A673 (cell line): ENCODE results near the gene WDR62. TPM values are rescaled to one million over a fixed set of nuclear protein-coding genes. Genes with fewer than 3 reads are reported as not detected.
"Not testable (repeated sequence)": the region's sequence is repeated elsewhere in the genome, so short reads cannot be mapped to it uniquely, and the experiment has no call there.

Experiments used
- BruUV-seq: library from RNA; stranded (reverse); fragments of 400-500 nt; replicated peaks from 2 replicates; lab custom pipeline; 2021; lab: Mats Ljungman, UMichigan
- CTCF ChIA-PET: fragments of 300-600 bp; sonication (Branson Sonifier 250); formaldehyde crosslinking; loops from one replicate; lab custom pipeline; 2022; ENCODE audit warnings: antibody characterized with exemption; lab: Charles Lee
- POLR2A ChIA-PET: fragments of 300-600 bp; sonication (Branson Sonifier 250); formaldehyde crosslinking; loops from one replicate; lab custom pipeline; 2022; ENCODE audit warnings: antibody characterized with exemption; ENCODE audit not compliant: low non-redundant PET; lab: Charles Lee
- DNase-seq: peaks from one replicate; pipeline ENCODE4 v3.0.0-alpha.2; 2015; ENCODE audit warnings: low spot score
- H3K27ac ChIP-seq: fragments of 200-600 bp; sonication (generic); 2 replicates; pipeline ENCODE4 v1.5.1; 2016; ENCODE audit warnings: mixed run types, low read depth, mild to moderate bottlenecking, mixed read lengths, antibody characterized with exemption, low read length; ENCODE audit not compliant: poor library complexity, severe bottlenecking
- H3K27me3 ChIP-seq: fragments of 200-600 bp; sonication (generic); replicated peaks from 2 replicates; pipeline ENCODE4 v1.6.1; 2017; ENCODE audit warnings: mixed run types, low read depth, mild to moderate bottlenecking, mixed read lengths, antibody characterized with exemption, low read length; ENCODE audit not compliant: insufficient read depth, poor library complexity
- H3K36me3 ChIP-seq: fragments of 200-600 bp; sonication (generic); 2 replicates; pipeline ENCODE4 v1.6.1; 2016; ENCODE audit warnings: mixed run types, mild to moderate bottlenecking, mixed read lengths, antibody characterized with exemption, low read length; ENCODE audit not compliant: insufficient read depth, poor library complexity, severe bottlenecking
- H3K4me1 ChIP-seq: fragments of 200-600 bp; sonication (generic); 2 replicates; pipeline ENCODE4 v1.6.1; 2017; ENCODE audit warnings: mixed run types, mild to moderate bottlenecking, mixed read lengths, antibody characterized with exemption, low read length; ENCODE audit not compliant: insufficient read depth, poor library complexity, severe bottlenecking
- H3K4me3 ChIP-seq: fragments of 200-600 bp; sonication (generic); 2 replicates; pipeline ENCODE4 v1.5.1; 2016; ENCODE audit warnings: low read depth, mixed run types, mild to moderate bottlenecking, mixed read lengths, low read length; ENCODE audit not compliant: poor library complexity, severe bottlenecking
- H3K9me3 ChIP-seq: fragments of 200-600 bp; sonication (generic); 2 replicates; pipeline ENCODE4 v1.6.1; 2016; ENCODE audit warnings: mixed run types, low read depth, mild to moderate bottlenecking, mixed read lengths, antibody characterized with exemption, low read length; ENCODE audit not compliant: poor library complexity, severe bottlenecking
- EZH2 ChIP-seq: fragments of 200-600 bp; sonication (generic); IDR thresholded peaks from 2 replicates; pipeline ENCODE4 v1.6.1; 2017; ENCODE audit warnings: borderline replicate concordance, low read depth, mild to moderate bottlenecking, mixed read lengths, antibody characterized with exemption, low read length; ENCODE audit not compliant: poor library complexity, severe bottlenecking
- intact Hi-C: fragments of 100-400 bp; cut with micrococcal nuclease; formaldehyde crosslinking; loops from one replicate; pipeline ENCODE4 v1.10.0; 2022; ENCODE audit not compliant: unreplicated experiment
- total RNA-seq: library from RNA; stranded (reverse); gene quantifications from 2 replicates; pipeline ENCODE4 v1.2.3, GENCODE V29; 2021
- TF ChIP-seq, protein P1 (sequence below): fragments of 300-800, 200-600 bp; sonication (generic); conservative IDR thresholded peaks from 2 replicates; pipeline ENCODE4 v1.5.1; 2017; ENCODE audit warnings: low read depth, mild to moderate bottlenecking, antibody characterized with exemption, low read length, moderate library complexity, mixed read lengths

WDR62 gene
- total RNA-seq, 1 experiment from 2014 or later: 40.4 TPM

DNA sequence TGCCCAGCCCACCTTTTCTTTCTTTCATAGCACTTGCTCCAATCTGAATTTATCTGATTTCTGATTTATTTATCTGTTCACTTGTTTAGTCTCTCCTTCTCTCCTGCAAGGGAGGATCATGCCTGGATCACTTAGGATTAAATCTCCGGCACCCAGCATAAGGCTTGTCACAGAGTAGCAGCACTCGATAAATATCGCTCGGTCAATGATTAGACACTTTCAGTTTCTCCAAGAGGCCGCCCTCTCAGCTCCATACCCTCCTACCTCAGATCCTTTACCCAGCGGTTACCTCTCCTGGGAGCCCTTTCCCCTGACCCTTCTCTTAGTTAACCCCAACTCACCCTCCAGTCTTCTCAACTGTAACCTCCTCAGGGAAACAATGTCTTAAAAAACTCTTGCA is 23.4 kb upstream of the WDR62 start:
- Histone ChIP-seq H3K4me1 (no peaks in the 10 kb centered on the region), H3K9me3 (no peaks in the 10 kb centered on the region), H3K27ac (no peak overlapping the region), H3K36me3 (no peaks in the 10 kb centered on the region), H3K27me3 (no peaks in the 10 kb centered on the region), H3K4me3 (no peak overlapping the region)
- POLR2A ChIA-PET: no interaction called here
- no TSS peak for BruUV-seq
- intact Hi-C loops: no loop called here
- DNase-seq: no peak
- CTCF ChIA-PET: no interaction called here
- TF ChIP-seq, protein P1, sequence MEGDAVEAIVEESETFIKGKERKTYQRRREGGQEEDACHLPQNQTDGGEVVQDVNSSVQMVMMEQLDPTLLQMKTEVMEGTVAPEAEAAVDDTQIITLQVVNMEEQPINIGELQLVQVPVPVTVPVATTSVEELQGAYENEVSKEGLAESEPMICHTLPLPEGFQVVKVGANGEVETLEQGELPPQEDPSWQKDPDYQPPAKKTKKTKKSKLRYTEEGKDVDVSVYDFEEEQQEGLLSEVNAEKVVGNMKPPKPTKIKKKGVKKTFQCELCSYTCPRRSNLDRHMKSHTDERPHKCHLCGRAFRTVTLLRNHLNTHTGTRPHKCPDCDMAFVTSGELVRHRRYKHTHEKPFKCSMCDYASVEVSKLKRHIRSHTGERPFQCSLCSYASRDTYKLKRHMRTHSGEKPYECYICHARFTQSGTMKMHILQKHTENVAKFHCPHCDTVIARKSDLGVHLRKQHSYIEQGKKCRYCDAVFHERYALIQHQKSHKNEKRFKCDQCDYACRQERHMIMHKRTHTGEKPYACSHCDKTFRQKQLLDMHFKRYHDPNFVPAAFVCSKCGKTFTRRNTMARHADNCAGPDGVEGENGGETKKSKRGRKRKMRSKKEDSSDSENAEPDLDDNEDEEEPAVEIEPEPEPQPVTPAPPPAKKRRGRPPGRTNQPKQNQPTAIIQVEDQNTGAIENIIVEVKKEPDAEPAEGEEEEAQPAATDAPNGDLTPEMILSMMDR: no peak
- TF ChIP-seq EZH2: no peak

DNA sequence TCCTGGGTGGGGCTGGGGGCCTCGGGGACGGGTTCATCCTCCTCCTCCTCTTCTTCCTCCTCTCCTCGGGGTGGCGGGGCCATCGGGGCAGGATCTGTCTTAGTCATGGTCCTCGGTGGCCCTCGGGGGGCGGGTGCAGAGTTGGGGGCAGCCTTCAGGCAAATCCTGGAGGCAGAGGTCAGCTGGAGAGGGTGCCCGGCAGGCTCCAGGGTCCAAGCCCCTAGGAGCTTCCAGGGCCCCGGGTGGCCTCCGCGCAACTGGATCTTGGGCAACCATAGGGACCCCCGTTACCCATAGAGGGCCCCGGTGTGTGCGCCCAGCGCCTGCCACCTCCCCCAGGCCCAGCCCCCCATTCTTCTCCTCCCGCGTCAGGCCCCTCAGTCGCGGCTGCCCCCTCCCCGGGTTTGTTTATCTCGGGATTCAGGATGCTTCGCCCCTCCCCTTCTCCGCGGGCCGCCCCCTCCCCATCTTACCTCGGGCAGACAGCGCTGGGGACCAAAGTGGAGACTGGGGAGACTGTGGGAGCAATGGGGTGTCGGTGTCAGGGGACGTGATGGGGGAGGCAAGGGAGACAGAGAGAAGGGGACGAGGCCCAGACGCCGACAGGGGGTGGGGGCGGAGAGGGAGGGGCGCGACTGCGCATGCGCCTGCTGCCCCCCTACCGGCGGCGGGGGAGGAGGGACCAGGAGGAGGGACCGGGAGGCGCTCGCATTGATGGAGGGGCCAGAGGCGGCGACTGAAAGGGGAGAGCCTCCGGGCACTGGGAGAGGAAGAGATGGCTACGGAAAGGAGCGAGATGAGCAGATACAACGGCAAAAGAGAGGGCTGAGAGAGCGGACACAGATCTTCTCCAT is 22.2 kb upstream of the WDR62 start, which contains the start of gene CLIP3:
CLIP3 (minus strand) TSS at position 623 of the 854 bp plus-strand sequence; CDS start at position 107, 516 bp downstream.
- BruUV-seq: no TSS peak
- H3K36me3 ChIP-seq: no peaks in the 10 kb centered on the region
- H3K4me3 ChIP-seq: peak within 1 kb of the TSS; percentile 82
- H3K27me3 ChIP-seq: no peaks in the 10 kb centered on the region
- ChIA-PET POLR2A (no interaction called here), CTCF (no interaction called here)
- TF ChIP-seq, protein P1: no peak; the same call in 1 of the 2 replicates
- TF ChIP-seq EZH2: no peak
- peak; percentile 81 for DNase-seq
- H3K9me3 ChIP-seq: no peaks in the 10 kb centered on the region
- peak within 1 kb of the TSS; percentile 33 for H3K27ac ChIP-seq
- no peaks in the 10 kb centered on the region for H3K4me1 ChIP-seq
- intact Hi-C loops: no loop called here

DNA sequence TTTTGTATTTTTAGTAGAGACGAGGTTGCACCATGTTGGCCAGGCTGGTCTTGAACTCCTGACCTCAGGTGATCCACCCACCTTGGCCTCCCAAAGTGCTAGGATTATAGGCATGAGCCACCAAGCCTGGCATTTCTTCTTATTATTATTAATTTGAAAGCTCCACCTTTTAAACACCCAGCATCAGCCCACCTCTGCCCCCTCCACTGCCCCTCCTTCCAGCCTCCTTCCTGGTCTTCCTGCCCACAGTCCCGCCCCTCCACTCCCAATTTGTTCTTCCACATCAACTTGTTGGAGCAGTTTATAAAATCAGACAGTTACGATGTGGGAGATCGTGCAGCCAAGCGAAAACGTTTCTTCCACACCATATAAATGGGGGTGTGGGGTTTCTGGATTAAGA is 14.2 kb upstream of the WDR62 start:
- intact Hi-C loops: no loop called here
- DNase-seq: no peak
- ChIA-PET POLR2A (no interaction called here), CTCF (no interaction called here)
- H3K4me1 ChIP-seq: no peaks in the 10 kb centered on the region
- no peaks in the 10 kb centered on the region for H3K36me3 ChIP-seq
- BruUV-seq: no TSS peak
- no peaks in the 10 kb centered on the region for H3K27me3 ChIP-seq
- no peak overlapping the region for H3K27ac ChIP-seq
- H3K9me3 ChIP-seq: no peaks in the 10 kb centered on the region
- no peak for TF ChIP-seq EZH2
- TF ChIP-seq, protein P1: no peak
- H3K4me3 ChIP-seq: no peak overlapping the region

DNA sequence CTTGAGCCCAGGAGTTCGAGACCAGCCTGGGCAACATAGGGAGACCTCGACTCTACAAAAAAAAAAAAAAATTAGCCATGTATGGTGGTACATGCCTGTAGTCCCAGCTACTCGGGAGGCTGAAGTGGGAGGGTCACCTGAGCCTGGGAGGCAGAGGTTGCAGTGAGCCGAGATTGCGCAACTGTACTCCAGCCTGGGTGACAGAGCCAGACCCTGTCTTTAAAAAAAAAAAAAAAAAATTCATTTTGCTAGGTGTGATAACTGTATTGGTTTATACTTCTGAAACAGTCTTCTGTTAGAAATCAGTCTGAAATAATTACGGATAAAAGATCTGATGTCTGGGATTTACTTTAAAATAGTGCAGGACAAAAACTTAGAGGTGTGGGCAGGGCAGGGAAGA is 13.6 kb upstream of the WDR62 start:
- POLR2A ChIA-PET, DNase-seq, H3K4me3 ChIP-seq, H3K27me3 ChIP-seq, intact Hi-C loops, BruUV-seq, H3K4me1 ChIP-seq, H3K36me3 ChIP-seq, H3K9me3 ChIP-seq, CTCF ChIA-PET: not testable (repeated sequence)
- H3K27ac ChIP-seq: peak overlapping the region; percentile 48
